Smooth muscle cell (in vitro differentiated cells): ENCODE data around the gene KIF21B. TPM values are rescaled to one million over a fixed set of nuclear protein-coding genes. Genes with fewer than 3 reads are reported as not detected.

ENCODE experiments used
- DNase-seq: peaks from one replicate; lab custom pipeline; 2025; ENCODE audit not compliant: unreplicated experiment; lab: John Stamatoyannopoulos, UW
- H2AFZ ChIP-seq: fragments of 200-600 bp; sonication (generic); 2 replicates; pipeline ENCODE4 v1.6.0; 2016; ENCODE audit warnings: antibody characterized with exemption, low read depth, mild to moderate bottlenecking
- H3F3A ChIP-seq: fragments of 200-600 bp; sonication (generic); 2 replicates; pipeline ENCODE4 v1.6.0; 2017; ENCODE audit warnings: antibody characterized with exemption, low read depth
- H3K27ac ChIP-seq: fragments of 200-600 bp; sonication (generic); 2 replicates; pipeline ENCODE4 v1.5.1; 2016; ENCODE audit warnings: low read depth, mild to moderate bottlenecking
- H3K27me3 ChIP-seq: fragments of 200-600 bp; sonication (generic); 2 replicates; pipeline ENCODE4 v1.6.1; 2016; ENCODE audit warnings: low read depth, mild to moderate bottlenecking
- H3K36me3 ChIP-seq: fragments of 200-600 bp; sonication (generic); 2 replicates; pipeline ENCODE4 v1.5.1; 2016; ENCODE audit warnings: low read depth
- H3K4me1 ChIP-seq: fragments of 200-600 bp; sonication (generic); 2 replicates; pipeline ENCODE4 v1.5.1; 2016; ENCODE audit warnings: low read depth
- H3K4me2 ChIP-seq: fragments of 200-600 bp; sonication (generic); 2 replicates; pipeline ENCODE4 v1.6.0; 2016; ENCODE audit warnings: mild to moderate bottlenecking
- H3K4me3 ChIP-seq: fragments of 200-600 bp; sonication (generic); 2 replicates; pipeline ENCODE4 v1.5.1; 2016; ENCODE audit warnings: mild to moderate bottlenecking
- H3K79me2 ChIP-seq: fragments of 200-600 bp; sonication (generic); 2 replicates; pipeline ENCODE4 v1.6.0; 2016; ENCODE audit warnings: low read depth, mild to moderate bottlenecking
- H3K9ac ChIP-seq: fragments of 200-600 bp; sonication (generic); 2 replicates; pipeline ENCODE4 v1.6.0; 2016; ENCODE audit warnings: low read depth
- H3K9me3 ChIP-seq: fragments of 200-600 bp; sonication (generic); replicated peaks from 2 replicates; pipeline ENCODE4 v1.5.1; 2016; ENCODE audit warnings: low read depth
- H4K20me1 ChIP-seq: fragments of 200-600 bp; sonication (generic); 2 replicates; pipeline ENCODE4 v1.6.0; 2016; ENCODE audit warnings: low read depth
- WGBS: methylation state at CpG from one replicate; pipeline ENCODE4 v1.1.7; 2016; ENCODE audit warnings: low lambda C conversion rate; 5-methylcytosine and 5-hydroxymethylcytosine counted together
- polyA plus RNA-seq: library from polyadenylated mRNA; unstranded; fragments of >200 nt; fragmentation: Nextera tagmentation; extraction: Ambion mirVana; gene quantifications from 2 replicates; pipeline ENCODE4 v1.2.1, GENCODE V29; 2016
- total RNA-seq: library from RNA; depleted of rRNA; stranded (reverse); fragments of >200 nt; gene quantifications from 2 replicates; pipeline ENCODE4 v1.2.3, GENCODE V29; 2014
- TF ChIP-seq, protein P1 (sequence below): fragments of 200-600 bp; sonication (generic); IDR thresholded peaks from 2 replicates; pipeline ENCODE4 v1.5.1; 2017; ENCODE audit warnings: borderline replicate concordance, mild to moderate bottlenecking, antibody characterized with exemption; ENCODE audit not compliant: insufficient read depth, poor library complexity, severe bottlenecking

Gene KIF21B
- total and polyA plus RNA-seq, 2 experiments from 2014 or later: 1.0 to 1.9 TPM

DNA sequence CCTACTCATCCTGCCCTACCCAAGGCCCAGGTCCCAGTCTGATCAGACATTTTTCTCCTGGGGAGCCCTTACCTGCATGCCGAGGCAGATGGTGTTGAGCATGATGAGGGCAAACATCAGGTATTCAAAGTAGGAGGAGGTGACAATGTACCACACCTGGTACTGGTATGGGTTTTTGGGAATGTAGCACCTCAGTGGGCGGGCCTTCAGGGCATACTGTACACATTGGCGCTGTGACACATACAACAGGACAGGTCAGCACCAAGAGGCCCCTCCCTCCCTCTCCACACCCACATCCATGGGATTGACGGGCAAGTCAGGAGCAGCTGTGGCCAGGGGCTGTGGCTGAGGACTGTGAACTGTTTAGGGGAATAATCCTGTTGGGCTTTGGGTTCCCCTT is 37.1 kb upstream of the KIF21B start:
- Histone ChIP-seq H4K20me1 (no peaks in the 10 kb centered on the region), H3K4me3 (no peak overlapping the region), H3K4me1 (peaks cover 7% of the 10 kb centered on the region), H3K9me3 (no peaks in the 10 kb centered on the region), H3K27ac (no peak overlapping the region), H3K36me3 (no peaks in the 10 kb centered on the region), H3K4me2 (no peak overlapping the region), H2AFZ (no peak overlapping the region), H3K79me2 (no peaks in the 10 kb centered on the region), H3K9ac (no peak overlapping the region), H3F3A (no peaks in the 10 kb centered on the region), H3K27me3 (no peaks in the 10 kb centered on the region)
- 97% methylated on average over 4 of the region's 4 CpGs for WGBS
- TF ChIP-seq, protein P1, sequence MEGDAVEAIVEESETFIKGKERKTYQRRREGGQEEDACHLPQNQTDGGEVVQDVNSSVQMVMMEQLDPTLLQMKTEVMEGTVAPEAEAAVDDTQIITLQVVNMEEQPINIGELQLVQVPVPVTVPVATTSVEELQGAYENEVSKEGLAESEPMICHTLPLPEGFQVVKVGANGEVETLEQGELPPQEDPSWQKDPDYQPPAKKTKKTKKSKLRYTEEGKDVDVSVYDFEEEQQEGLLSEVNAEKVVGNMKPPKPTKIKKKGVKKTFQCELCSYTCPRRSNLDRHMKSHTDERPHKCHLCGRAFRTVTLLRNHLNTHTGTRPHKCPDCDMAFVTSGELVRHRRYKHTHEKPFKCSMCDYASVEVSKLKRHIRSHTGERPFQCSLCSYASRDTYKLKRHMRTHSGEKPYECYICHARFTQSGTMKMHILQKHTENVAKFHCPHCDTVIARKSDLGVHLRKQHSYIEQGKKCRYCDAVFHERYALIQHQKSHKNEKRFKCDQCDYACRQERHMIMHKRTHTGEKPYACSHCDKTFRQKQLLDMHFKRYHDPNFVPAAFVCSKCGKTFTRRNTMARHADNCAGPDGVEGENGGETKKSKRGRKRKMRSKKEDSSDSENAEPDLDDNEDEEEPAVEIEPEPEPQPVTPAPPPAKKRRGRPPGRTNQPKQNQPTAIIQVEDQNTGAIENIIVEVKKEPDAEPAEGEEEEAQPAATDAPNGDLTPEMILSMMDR: no peak
- DNase-seq: no peak

DNA sequence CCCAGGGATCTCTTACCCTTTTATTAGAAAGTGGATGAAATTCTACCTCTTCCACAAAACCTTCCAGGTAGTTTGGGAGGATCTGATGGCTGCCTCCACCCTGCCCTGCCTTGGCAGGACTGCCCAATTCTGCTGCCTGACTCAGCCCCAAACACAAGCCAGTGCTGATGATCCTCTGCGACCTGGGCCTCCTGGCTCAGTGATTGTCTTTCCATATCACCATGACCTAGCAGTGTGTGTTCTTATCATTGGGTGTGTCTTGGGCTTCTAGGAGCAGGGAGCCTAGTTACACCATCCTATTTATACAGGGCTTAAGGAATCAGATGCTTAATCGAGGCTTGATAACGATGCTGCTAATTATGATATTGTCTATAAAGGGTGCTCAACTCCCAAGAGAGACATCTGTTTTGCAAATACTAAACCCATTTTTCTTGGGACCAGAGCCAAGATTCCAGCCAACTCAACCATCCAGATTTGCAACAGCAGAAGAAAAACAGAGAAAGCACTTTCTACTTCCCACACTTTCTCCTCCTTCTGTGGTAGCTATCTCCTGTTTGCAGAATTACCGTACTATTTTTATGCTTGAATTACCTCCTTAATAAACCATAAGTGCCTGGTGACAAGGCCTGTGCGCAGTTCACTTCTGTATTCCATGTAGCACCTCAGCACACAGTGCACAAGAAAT is 36.5 kb upstream of the KIF21B start:
- no peaks in the 10 kb centered on the region for H3K79me2 ChIP-seq

DNA sequence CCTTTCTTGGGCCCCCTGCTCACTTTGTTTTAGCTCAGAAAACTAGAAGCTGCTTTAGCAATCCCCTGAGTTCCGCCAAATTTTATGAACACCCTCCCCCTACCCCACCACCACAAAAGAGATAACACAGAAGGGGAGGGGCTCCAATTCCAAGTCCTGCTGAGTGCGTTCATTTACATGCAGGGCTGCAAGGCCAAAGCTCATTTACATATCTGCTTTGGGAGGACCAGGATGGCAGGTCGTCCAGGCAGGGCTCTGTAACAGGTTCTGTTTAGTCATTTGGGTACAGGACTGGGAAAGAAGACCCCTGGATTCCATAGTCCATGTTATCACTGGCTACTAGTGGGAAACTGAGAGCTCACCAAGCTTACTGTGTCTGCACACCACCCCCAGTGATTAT is 35.9 kb upstream of the KIF21B start:
- WGBS: 63% methylated on average over 3 of the region's 3 CpGs
- Histone ChIP-seq H2AFZ (no peak overlapping the region), H3K4me3 (no peak overlapping the region), H3K27me3 (no peaks in the 10 kb centered on the region), H3K27ac (no peak overlapping the region), H3K79me2 (no peaks in the 10 kb centered on the region), H3F3A (no peaks in the 10 kb centered on the region), H3K36me3 (no peaks in the 10 kb centered on the region), H4K20me1 (no peaks in the 10 kb centered on the region), H3K9me3 (no peaks in the 10 kb centered on the region), H3K4me2 (no peak overlapping the region), H3K9ac (no peak overlapping the region), H3K4me1 (peaks cover 7% of the 10 kb centered on the region)
- DNase-seq: no peak
- TF ChIP-seq, protein P1: no peak

More for the DNA sequence above, 36.5 kb upstream of the KIF21B start:
- TF ChIP-seq, protein P1: no peak
- Histone ChIP-seq H2AFZ (no peak overlapping the region), H4K20me1 (no peaks in the 10 kb centered on the region), H3K4me3 (no peak overlapping the region), H3K9ac (no peak overlapping the region), H3K4me2 (no peak overlapping the region), H3K9me3 (no peaks in the 10 kb centered on the region), H3K27me3 (no peaks in the 10 kb centered on the region), H3K36me3 (no peaks in the 10 kb centered on the region), H3F3A (no peaks in the 10 kb centered on the region), H3K4me1 (peaks cover 7% of the 10 kb centered on the region), H3K27ac (no peak overlapping the region)
- 80% methylated on average over 5 of the region's 5 CpGs for whole genome bisulfite sequencing
- DNase-seq: no peak

DNA sequence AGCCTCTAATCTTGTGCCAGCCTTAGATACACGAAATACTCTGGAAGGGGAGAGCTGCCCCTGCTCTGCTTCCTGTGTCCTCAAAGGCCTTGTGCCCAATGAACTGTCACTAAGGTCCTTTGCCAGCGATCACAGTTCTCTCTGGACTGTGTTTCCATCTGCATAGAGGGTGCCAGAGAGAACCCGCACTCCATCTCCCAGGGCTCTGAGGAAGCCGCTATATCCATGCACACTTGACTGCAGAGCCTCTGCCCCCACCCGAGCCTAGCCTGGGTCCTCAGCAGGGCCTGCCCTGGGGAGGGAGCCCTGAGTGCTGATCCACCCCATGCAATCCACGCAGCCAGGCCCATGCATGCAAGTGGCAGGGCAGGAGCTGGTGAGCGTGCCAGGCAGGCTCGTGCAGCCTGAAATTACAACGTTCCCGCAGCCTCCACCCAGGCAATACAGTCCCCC is 30.6 kb upstream of the KIF21B start:
- H3K27me3 ChIP-seq: no peaks in the 10 kb centered on the region
- TF ChIP-seq, protein P1: no peak
- no peaks in the 10 kb centered on the region for H4K20me1 ChIP-seq
- H3K9me3 ChIP-seq: no peaks in the 10 kb centered on the region
- H3K27ac ChIP-seq: no peak overlapping the region
- no peak overlapping the region for H3K4me2 ChIP-seq
- H3K9ac ChIP-seq: no peak overlapping the region
- H3F3A ChIP-seq: no peaks in the 10 kb centered on the region
- DNase-seq: no peak
- 81% methylated on average over 10 of the region's 10 CpGs for WGBS
- H3K79me2 ChIP-seq: no peaks in the 10 kb centered on the region
- no peaks in the 10 kb centered on the region for H3K36me3 ChIP-seq
- no peak overlapping the region for H2AFZ ChIP-seq
- H3K4me3 ChIP-seq: no peak overlapping the region
- H3K4me1 ChIP-seq: no peaks in the 10 kb centered on the region
